PC-9 (cell line): ENCODE results near the gene CD93.

ENCODE experiments used
- CTCF ChIP-seq: fragments of 200-600 bp; sonication (generic); conservative IDR thresholded peaks from 2 replicates; pipeline ENCODE4 v1.6.1; 2017; ENCODE audit warnings: mixed run types, antibody characterized with exemption, mild to moderate bottlenecking, moderate library complexity
- EZH2 ChIP-seq: fragments of 200-600 bp; sonication (generic); IDR thresholded peaks from 2 replicates; pipeline ENCODE4 v1.8.0; 2017; ENCODE audit warnings: antibody characterized with exemption, low read depth

GRCh38 chr20:23131766-23132165 lies 45.6 kb upstream of the CD93 start:
- TF ChIP-seq CTCF (no peak), EZH2 (no peak)
